ENCODE data around the gene SEC22B.
"Not testable (repeated sequence)": the region's sequence is repeated elsewhere in the genome, so short reads cannot be mapped to it uniquely, and the experiment has no call there.

The SEC22B gene

DNA sequence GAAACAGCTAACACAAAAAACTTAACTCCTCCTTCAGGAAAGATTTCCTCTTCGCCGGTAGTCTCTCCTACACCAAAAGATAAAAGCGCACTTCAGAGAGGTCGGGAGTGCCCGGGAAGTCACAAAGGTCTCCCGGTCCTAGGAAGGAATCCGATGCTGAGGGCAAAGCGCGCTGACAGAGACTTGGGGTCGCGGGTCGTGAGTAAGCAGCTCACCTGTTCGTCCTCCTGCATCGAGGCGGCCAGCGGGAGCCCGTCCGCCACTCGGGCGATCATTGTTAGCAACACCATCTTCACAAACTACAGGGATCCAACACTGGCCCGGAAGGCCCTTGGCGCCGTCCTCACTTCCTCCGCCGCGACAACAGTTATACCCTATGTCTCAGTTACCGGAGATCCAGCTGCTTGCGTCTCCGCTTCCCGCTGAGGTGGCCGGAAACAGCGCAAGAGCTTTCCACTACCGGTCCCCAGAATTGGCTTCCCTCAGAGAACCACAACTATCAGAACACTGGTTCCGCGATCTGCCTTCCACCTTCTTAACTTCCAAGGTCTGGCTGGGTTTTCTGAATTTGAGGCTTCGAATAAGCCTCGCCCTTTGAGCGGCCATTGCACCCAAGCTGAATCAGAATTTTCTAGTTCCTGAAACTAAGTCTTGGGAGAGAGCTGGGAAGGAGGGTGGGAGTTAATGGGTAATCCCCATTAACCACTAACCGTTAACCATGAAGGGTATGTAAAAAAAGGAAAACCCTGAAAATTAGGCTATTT lies at the start of gene SEC22B:
TSS of gene SEC22B (minus strand) at position 429 of the 764 bp plus-strand sequence. CDS start at position 290, 139 bp downstream.
- TF ChIP-seq ZC3H10 (CRISPR knock-in tag; IDR thresholded peaks at IDR 0.05) (no peak), ZNF8 (CRISPR knock-in tag; IDR thresholded peaks at IDR 0.05) (peak; percentile 26; the same call in 1 of the 2 replicates), ZFP30 (CRISPR knock-in tag; IDR thresholded peaks at IDR 0.05) (0 out of 2 replicates have a peak, but pooled peaks have one; percentile 9), ZFP3 (CRISPR knock-in tag; IDR thresholded peaks at IDR 0.05) (no peak), ESRRG (CRISPR knock-in tag; IDR thresholded peaks at IDR 0.05) (no peak), ZNF565 (CRISPR knock-in tag; conservative IDR thresholded peaks at IDR 0.05; ENCODE audit: low read depth) (no peak), SNAI2 (CRISPR knock-in tag; IDR thresholded peaks at IDR 0.05) (0 out of 2 replicates have a peak, but pooled peaks have one; percentile 76), TOX (CRISPR knock-in tag; IDR thresholded peaks at IDR 0.05; ENCODE audit: borderline replicate concordance) (no peak)
- TF ChIP-seq, protein P1, sequence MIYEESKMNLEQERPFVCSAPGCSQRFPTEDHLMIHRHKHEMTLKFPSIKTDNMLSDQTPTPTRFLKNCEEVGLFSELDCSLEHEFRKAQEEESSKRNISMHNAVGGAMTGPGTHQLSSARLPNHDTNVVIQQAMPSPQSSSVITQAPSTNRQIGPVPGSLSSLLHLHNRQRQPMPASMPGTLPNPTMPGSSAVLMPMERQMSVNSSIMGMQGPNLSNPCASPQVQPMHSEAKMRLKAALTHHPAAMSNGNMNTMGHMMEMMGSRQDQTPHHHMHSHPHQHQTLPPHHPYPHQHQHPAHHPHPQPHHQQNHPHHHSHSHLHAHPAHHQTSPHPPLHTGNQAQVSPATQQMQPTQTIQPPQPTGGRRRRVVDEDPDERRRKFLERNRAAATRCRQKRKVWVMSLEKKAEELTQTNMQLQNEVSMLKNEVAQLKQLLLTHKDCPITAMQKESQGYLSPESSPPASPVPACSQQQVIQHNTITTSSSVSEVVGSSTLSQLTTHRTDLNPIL (CRISPR knock-in tag; IDR thresholded peaks at IDR 0.05; ENCODE audit: low read depth): no peak
- TF ChIP-seq, protein P2, sequence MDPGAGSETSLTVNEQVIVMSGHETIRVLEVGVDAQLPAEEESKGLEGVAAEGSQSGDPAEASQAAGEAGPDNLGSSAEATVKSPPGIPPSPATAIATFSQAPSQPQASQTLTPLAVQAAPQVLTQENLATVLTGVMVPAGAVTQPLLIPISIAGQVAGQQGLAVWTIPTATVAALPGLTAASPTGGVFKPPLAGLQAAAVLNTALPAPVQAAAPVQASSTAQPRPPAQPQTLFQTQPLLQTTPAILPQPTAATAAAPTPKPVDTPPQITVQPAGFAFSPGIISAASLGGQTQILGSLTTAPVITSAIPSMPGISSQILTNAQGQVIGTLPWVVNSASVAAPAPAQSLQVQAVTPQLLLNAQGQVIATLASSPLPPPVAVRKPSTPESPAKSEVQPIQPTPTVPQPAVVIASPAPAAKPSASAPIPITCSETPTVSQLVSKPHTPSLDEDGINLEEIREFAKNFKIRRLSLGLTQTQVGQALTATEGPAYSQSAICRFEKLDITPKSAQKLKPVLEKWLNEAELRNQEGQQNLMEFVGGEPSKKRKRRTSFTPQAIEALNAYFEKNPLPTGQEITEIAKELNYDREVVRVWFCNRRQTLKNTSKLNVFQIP (CRISPR knock-in tag; IDR thresholded peaks at IDR 0.05; ENCODE audit: borderline replicate concordance, low read depth): peak; percentile 72; the same call in 1 of the 2 replicates
- TF ChIP-seq, protein P3, sequence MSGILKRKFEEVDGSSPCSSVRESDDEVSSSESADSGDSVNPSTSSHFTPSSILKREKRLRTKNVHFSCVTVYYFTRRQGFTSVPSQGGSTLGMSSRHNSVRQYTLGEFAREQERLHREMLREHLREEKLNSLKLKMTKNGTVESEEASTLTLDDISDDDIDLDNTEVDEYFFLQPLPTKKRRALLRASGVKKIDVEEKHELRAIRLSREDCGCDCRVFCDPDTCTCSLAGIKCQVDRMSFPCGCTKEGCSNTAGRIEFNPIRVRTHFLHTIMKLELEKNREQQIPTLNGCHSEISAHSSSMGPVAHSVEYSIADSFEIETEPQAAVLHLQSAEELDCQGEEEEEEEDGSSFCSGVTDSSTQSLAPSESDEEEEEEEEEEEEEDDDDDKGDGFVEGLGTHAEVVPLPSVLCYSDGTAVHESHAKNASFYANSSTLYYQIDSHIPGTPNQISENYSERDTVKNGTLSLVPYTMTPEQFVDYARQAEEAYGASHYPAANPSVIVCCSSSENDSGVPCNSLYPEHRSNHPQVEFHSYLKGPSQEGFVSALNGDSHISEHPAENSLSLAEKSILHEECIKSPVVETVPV (CRISPR knock-in tag; IDR thresholded peaks at IDR 0.05): no peak
- TF ChIP-seq, protein P4, sequence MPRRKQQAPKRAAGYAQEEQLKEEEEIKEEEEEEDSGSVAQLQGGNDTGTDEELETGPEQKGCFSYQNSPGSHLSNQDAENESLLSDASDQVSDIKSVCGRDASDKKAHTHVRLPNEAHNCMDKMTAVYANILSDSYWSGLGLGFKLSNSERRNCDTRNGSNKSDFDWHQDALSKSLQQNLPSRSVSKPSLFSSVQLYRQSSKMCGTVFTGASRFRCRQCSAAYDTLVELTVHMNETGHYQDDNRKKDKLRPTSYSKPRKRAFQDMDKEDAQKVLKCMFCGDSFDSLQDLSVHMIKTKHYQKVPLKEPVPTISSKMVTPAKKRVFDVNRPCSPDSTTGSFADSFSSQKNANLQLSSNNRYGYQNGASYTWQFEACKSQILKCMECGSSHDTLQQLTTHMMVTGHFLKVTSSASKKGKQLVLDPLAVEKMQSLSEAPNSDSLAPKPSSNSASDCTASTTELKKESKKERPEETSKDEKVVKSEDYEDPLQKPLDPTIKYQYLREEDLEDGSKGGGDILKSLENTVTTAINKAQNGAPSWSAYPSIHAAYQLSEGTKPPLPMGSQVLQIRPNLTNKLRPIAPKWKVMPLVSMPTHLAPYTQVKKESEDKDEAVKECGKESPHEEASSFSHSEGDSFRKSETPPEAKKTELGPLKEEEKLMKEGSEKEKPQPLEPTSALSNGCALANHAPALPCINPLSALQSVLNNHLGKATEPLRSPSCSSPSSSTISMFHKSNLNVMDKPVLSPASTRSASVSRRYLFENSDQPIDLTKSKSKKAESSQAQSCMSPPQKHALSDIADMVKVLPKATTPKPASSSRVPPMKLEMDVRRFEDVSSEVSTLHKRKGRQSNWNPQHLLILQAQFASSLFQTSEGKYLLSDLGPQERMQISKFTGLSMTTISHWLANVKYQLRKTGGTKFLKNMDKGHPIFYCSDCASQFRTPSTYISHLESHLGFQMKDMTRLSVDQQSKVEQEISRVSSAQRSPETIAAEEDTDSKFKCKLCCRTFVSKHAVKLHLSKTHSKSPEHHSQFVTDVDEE (CRISPR knock-in tag; IDR thresholded peaks at IDR 0.05): peak; percentile 17; the same call in 1 of the 2 replicates
- peak; percentile 88 for ATAC-seq

DNA sequence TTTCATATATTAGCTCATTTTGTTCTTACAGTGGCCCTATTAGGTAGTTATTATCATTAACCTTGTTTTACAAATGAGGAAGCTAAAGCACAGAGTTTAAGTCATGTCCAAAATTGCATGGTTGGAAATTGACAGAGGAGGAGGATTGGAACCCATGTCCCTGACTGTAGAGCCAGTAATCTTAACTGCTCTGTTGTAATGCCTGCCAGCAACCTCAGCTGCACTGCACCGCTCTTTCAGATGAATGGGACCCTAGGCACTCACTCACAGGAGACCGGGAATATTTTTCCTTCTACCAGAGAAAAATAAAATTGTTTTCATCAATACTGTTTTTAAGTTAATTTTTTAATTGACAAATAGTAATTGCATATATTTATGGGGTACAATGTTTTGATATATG lies 41.6 kb upstream of the SEC22B start:
- peak; percentile 45; the same call in 2 of the 3 replicates for ATAC-seq

DNA sequence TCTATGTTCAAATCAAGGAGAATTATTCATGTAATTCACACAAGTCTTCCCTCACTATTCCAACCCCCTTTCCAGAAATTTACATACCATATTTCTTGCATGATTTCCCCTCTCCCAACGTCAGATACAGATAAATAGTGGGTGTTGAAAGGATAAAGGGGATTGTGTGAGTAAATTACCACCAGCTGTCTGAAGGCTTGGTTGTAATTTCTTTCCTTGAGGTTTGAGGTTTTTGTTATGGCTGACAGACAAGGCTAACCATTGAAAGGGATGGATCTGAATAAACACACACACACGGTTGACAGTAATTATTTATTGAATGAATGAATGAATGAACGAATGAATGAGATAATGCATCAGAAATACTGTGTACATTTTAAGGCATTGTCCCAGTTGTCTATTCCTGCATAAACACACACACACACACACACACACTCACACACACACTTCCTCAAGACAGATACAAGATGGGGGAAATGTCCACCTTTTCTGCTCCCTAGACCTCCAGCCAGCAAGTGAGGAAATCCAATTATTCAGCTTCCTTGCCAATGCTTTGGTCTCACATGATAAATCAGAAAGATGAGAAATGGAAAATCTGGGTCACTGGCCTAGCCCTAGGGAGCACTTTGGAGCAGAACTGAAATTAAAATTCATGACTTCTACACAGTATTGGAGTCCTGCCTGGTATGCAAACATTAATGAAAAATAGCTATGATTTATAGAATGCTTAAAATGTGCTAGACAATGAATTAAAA lies 41.0 kb upstream of the SEC22B start:
- peak; percentile 62 for ATAC-seq

DNA sequence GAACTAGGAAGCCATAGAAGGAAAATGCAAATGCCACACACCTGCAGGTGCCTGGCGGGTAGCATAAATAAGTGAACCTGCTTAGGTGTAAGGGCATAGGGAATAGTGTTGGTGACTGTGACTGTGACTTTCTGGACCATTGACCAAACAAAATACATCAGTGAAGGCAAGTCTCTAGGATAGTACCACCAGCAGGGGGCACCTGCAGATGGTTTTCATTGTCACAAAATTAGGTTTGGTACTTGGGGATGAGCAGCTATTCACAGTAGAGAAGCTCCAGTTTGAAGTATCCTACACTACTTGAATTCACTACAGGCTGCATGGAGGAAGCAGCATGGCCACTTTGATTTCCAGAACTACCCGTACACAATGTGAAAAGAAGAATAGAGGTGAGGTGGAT lies 37.3 kb upstream of the SEC22B start:
- peak; percentile 86 for ATAC-seq

DNA sequence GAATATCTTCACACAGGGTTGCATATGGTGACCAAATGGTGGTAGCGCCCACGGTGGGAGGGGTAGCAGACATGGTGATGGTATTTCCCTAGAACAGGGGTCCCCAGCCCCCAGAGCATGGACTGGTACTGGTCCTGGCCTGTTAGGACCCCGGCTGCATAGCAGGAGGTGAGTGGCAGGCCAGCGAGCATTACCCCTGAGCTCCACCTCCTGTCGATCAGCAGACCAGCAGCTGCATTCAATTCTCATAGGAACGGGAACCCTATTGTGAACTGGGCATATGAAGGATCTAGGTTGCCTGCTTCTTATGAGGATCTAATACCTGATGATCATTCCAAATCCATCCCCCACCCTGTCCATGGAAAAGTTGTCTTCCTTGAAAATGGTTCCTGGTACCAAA lies 34.4 kb upstream of the SEC22B start:
- ATAC-seq: not testable (repeated sequence)

DNA sequence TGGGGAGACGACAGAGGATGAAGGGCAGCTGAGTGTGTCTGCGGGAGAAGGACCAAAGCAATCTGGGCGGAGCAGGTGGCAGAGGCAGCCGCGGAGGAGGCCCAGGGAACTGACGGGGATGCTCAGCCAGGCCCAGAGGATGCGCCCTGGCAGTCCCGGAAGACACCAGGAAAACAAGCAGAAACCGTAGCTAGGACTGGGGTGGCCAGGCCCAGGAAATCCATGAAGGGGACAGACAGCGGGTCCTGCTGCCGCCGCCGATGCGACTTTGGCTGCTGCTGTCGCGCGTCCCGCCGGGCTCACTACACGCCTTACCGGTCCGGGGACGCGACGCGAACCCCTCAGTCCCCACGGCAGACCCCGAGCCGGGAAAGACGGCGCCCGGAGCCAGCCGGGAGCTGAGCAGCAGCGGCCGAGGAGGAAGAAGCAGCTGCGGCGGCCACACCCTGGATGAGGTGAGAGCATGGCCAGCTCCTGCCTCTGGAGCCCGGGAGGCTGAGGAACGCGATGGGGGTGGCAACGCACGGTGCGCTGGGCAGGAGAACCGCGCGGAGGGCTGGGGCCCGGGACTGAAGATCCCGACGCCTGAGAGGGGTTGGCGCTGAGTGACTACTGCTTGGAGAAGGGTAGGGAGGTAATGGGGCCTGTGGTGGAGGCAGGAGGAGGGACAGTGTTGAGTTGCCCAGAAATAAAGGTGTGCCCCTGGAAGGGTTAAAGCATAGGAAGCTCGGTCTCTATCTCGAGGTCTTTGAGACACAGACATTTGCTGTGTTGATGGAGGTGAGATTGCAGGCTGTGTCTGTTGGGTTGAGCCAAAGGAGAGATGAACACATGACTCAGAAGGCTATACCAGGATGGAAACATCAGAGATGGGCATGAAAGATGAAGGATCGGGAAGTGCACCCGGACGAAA lies 20.8 kb upstream of the SEC22B start:
- peak; percentile 89 for ATAC-seq

DNA sequence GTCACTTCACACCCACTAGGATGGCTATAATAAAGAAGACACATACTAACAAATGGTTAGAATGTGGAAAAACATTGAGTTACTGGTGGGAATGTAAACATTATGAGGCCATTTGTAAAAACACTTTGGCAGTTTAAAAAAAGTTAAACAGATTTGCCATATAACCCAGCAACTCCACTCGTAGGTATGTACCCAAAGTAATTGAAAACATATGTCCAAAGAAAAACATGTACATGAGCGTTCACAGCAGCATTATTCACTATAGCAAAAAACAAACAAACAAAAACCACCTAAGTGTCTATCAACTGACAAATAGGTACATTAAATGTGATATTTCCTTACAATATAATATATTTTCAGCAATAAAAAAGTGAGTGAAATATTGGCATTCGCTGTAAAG lies 12.3 kb upstream of the SEC22B start:
- ATAC-seq: peak; percentile 78

DNA sequence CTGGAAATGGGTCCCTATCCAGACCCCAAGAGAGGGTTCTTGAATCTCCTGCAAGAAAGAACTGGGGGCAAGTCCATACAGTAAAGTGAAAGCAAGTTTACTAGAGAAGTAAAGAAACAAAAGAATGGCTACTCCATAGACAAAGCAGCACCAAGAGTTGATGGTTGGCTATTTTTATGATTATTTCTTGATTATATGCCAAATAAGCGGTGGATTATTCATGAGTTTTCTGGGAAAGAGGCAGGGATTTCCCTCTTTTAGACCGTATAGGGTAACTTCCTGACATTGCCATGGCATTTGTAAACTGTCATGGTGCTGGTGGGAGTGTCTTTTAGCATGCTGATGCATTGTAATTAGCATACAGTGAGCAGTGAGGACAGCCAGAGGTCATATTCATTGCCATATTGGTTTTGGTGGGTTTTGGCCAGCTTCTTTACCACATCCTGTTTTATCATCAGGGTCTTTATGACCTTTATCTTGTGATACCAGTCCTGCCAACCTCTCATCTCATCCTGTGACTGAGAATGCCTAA lies 5.9 kb upstream of the SEC22B start:
- peak; percentile 80 for ATAC-seq

Data from SK-N-SH treated with all-trans-retinoic acid at 6 μM for 48 hours (cell line).